ENCODE measurements around the gene MYH9. TPM values are rescaled to one million over a fixed set of nuclear protein-coding genes. Genes with fewer than 3 reads are reported as not detected.

MYH9 gene
- total and polyA plus RNA-seq, 4 donors = 184 to 667 (median 332) TPM

DNA sequence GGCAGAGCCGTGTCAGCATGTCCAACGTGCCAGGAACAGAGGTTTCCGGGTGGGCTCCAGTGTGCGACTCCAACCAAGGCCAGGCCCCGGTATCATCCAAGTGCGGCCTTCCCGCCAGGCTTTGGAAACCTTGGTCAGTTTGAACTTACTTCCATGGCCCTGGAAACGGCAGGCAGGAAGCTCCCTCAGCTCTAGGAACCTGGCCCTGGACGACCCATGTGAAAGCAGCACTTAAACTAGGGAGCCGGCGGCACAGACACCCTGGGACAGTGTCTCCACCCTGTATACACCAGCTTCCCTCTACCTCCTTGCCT lies 65.2 kb downstream of the MYH9 start:
- TF ChIP-seq, protein P1, sequence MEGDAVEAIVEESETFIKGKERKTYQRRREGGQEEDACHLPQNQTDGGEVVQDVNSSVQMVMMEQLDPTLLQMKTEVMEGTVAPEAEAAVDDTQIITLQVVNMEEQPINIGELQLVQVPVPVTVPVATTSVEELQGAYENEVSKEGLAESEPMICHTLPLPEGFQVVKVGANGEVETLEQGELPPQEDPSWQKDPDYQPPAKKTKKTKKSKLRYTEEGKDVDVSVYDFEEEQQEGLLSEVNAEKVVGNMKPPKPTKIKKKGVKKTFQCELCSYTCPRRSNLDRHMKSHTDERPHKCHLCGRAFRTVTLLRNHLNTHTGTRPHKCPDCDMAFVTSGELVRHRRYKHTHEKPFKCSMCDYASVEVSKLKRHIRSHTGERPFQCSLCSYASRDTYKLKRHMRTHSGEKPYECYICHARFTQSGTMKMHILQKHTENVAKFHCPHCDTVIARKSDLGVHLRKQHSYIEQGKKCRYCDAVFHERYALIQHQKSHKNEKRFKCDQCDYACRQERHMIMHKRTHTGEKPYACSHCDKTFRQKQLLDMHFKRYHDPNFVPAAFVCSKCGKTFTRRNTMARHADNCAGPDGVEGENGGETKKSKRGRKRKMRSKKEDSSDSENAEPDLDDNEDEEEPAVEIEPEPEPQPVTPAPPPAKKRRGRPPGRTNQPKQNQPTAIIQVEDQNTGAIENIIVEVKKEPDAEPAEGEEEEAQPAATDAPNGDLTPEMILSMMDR (IDR thresholded peaks at IDR 0.05; ENCODE audit: control extremely low read depth, extremely low read depth) = no peak
- Histone ChIP-seq H3K36me3 (ENCODE audit: control insufficient read depth in 4 of 4, insufficient read depth in 4 of 4, low read length in 4 of 4) (peaks cover 27 to 83% (median 60%) of the 10 kb centered on the region in 4 donors), H3K27ac (ENCODE audit: low read depth in 1 of 2, low read length in 1 of 2) (peak overlapping the region; percentile 91 to 97), H3K9ac (ENCODE audit: insufficient read depth in 1 of 2, low read length in 2 of 2) (no peak overlapping the region), H3K9me3 (ENCODE audit: control insufficient read depth in 4 of 4, insufficient read depth in 3 of 4, low read length in 3 of 4) (no peaks in the 10 kb centered on the region), H3K4me1 (ENCODE audit: control insufficient read depth in 5 of 5, insufficient read depth in 5 of 5, low read length in 5 of 5) (peaks cover 10 to 35% (median 22%) of the 10 kb centered on the region in 5 donors), H3K4me3 (no peak overlapping the region), H3K27me3 (ENCODE audit: control insufficient read depth in 3 of 3, insufficient read depth in 3 of 3, low read length in 2 of 3) (no peaks in the 10 kb centered on the region)
- 75 to 90% methylated on average over 11 of the region's 11 CpGs for WGBS, 2 donors
- DNase-seq (no peak), ATAC-seq (ENCODE audit: insufficient read depth, low FRiP score) (no peak)

DNA sequence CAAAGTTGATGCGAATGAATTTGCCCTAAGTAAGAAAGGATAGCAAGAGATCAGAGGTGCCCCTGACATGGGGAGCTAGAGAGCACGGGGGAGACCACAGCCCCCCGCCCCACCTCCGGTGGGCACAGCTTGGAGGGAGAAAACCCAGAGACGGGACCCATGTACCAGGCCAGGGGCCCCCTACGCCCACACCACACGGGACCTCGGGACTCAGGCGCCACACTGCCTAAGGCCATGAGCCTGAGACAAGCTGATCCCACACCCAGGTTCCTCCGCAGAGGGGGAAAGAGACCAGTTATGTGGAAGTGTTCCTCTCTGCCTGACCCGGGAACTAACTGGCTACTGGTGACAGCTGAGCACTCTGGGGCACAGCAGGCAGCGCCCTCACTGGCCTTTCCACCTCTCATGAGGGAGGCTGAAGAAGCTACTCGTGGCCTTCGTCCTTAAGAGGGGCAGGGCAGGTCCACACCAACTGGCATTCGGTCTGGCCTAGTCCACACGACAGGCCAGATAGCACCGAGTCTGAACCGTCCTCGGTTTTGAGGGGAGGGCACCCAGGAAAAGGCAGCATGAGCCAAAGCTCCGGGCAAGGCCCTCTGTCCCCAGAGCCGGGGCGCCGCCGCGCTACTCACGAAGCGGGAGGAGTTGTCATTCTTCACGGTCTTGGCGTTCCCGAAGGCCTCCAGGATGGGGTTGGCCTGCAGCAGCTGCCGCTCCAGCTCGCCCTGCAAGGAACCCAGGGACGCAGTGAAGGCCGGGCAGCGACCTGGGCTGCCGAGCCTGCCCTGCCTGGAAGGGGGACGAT lies 65.8 kb downstream of the MYH9 start:
- no peak overlapping the region for H3K9ac ChIP-seq (ENCODE audit: insufficient read depth in 1 of 2, low read length in 2 of 2)
- DNase-seq = no peak
- no peak overlapping the region for H3K4me3 ChIP-seq
- TF ChIP-seq, protein P1 (IDR thresholded peaks at IDR 0.05; ENCODE audit: control extremely low read depth, extremely low read depth) = no peak
- peaks cover 10 to 32% (median 18%) of the 10 kb centered on the region in 5 donors for H3K4me1 ChIP-seq (ENCODE audit: control insufficient read depth in 5 of 5, insufficient read depth in 5 of 5, low read length in 5 of 5)
- H3K27me3 ChIP-seq (ENCODE audit: control insufficient read depth in 3 of 3, insufficient read depth in 3 of 3, low read length in 2 of 3) = no peaks in the 10 kb centered on the region
- ATAC-seq (ENCODE audit: insufficient read depth, low FRiP score) = no peak
- peaks cover 30 to 81% (median 62%) of the 10 kb centered on the region in 4 donors for H3K36me3 ChIP-seq (ENCODE audit: control insufficient read depth in 4 of 4, insufficient read depth in 4 of 4, low read length in 4 of 4)
- peak overlapping the region; percentile 14 to 91 for H3K27ac ChIP-seq (ENCODE audit: low read depth in 1 of 2, low read length in 1 of 2)
- H3K9me3 ChIP-seq (ENCODE audit: control insufficient read depth in 4 of 4, insufficient read depth in 3 of 4, low read length in 3 of 4) = no peaks in the 10 kb centered on the region
- 91 to 97% methylated on average over 37 of the region's 37 CpGs for WGBS, 2 donors

DNA sequence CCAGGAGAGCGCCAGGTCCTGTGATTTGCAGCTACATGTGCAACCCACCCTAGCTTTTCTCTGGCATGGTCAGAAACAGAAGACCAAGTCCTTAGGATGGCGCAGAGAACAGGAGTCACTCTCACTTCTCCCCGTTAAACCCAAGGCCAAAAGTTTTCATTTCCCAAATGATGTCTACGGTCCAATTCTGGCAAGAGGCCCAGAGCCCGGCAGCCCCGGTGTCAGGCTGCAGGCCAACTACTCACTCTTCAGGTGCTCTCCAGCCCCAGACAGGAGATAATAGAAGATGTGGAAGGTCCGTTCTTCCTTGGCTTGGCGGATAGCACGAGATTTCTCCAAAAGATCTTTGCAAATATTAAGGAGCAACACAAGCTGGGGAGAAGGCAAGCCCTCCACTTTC lies 67.2 kb downstream of the MYH9 start:
- no peaks in the 10 kb centered on the region for H3K9me3 ChIP-seq (ENCODE audit: control insufficient read depth in 4 of 4, insufficient read depth in 3 of 4, low read length in 3 of 4)
- peaks cover 30 to 75% (median 50%) of the 10 kb centered on the region in 4 donors for H3K36me3 ChIP-seq (ENCODE audit: control insufficient read depth in 4 of 4, insufficient read depth in 4 of 4, low read length in 4 of 4)
- ATAC-seq (ENCODE audit: insufficient read depth, low FRiP score) = no peak
- no peak for DNase-seq
- no peaks in the 10 kb centered on the region for H3K27me3 ChIP-seq (ENCODE audit: control insufficient read depth in 3 of 3, insufficient read depth in 3 of 3, low read length in 2 of 3)
- H3K4me3 ChIP-seq = no peak overlapping the region
- H3K4me1 ChIP-seq (ENCODE audit: control insufficient read depth in 5 of 5, insufficient read depth in 5 of 5, low read length in 5 of 5) = peaks cover 9 to 22% (median 16%) of the 10 kb centered on the region in 5 donors
- 61 to 81% methylated on average over 9 of the region's 9 CpGs for WGBS, 2 donors
- H3K27ac ChIP-seq (ENCODE audit: low read depth in 1 of 2, low read length in 1 of 2) = peak overlapping the region; percentile 43 to 51
- TF ChIP-seq, protein P1 (IDR thresholded peaks at IDR 0.05; ENCODE audit: control extremely low read depth, extremely low read depth) = no peak
- no peak overlapping the region for H3K9ac ChIP-seq (ENCODE audit: insufficient read depth in 1 of 2, low read length in 2 of 2)

Measured in lung (tissue), 12 donors.